GM12865 (cell line): ENCODE results near the gene FOXG1.

Experiments
- DNase-seq: peaks from one replicate; pipeline ENCODE4 v3.0.0; 2010; ENCODE audit warnings: low read depth
- H3K4me3 ChIP-seq: 2 replicates; pipeline ENCODE4 v1.5.1; 2011; ENCODE audit warnings: mild to moderate bottlenecking, low read depth, low read length, control low read depth
- TF ChIP-seq, protein P1 (sequence below): IDR thresholded peaks from 2 replicates; pipeline ENCODE4 v1.5.1; 2011; ENCODE audit warnings: low read length, control low read depth, low read depth, inconsistent platforms; ENCODE audit not compliant: insufficient read depth; ENCODE audit errors: missing control alignments

The FOXG1 gene

DNA sequence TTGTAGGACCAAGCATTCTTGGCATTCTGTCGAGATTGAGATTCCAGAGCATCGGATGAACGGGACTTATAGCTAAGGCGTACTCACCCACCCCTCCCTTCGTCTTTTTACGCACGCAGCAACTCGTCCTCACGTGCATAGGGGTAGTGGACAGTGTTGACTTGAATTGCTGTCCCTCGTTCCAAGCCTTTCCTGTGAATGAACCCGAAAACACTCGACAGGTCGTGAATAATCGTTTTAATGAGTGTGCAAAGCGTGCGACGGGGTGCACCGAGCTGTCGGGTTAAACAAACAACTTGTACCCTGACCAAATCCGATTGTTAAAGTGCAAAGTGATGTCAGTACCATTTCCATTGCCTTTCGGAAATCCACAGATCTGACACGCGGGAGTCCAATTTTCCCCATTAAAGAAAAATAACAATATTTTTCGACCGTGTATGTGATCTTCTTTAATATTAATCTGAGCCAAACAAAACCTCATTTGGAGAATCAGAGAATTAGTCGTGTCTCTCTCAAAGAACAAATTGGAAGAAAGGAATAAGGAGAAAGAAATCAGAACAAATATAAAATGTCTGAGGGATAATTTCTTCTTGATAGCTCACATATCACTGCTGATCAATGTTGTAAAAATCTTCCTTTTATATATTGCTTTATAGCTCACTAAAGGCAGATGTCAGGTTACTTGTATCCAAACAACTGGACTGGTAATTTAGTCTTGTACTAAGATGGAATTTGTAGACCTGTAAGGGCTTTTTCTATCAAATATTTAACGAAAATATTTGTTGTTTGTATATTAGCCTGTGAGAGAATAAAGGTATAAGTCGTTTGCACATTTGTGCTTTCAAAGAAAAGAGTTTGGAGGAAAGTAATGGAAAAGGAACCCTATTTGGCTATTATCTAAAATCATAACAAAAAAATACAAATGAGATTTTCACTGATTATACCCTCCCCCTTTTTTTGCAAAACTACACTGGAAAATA lies 11.8 kb downstream of the FOXG1 start:
- no peak overlapping the region; the same call in 1 of the 2 replicates for H3K4me3 ChIP-seq
- DNase-seq: no peak
- TF ChIP-seq, protein P1, sequence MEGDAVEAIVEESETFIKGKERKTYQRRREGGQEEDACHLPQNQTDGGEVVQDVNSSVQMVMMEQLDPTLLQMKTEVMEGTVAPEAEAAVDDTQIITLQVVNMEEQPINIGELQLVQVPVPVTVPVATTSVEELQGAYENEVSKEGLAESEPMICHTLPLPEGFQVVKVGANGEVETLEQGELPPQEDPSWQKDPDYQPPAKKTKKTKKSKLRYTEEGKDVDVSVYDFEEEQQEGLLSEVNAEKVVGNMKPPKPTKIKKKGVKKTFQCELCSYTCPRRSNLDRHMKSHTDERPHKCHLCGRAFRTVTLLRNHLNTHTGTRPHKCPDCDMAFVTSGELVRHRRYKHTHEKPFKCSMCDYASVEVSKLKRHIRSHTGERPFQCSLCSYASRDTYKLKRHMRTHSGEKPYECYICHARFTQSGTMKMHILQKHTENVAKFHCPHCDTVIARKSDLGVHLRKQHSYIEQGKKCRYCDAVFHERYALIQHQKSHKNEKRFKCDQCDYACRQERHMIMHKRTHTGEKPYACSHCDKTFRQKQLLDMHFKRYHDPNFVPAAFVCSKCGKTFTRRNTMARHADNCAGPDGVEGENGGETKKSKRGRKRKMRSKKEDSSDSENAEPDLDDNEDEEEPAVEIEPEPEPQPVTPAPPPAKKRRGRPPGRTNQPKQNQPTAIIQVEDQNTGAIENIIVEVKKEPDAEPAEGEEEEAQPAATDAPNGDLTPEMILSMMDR: no peak

DNA sequence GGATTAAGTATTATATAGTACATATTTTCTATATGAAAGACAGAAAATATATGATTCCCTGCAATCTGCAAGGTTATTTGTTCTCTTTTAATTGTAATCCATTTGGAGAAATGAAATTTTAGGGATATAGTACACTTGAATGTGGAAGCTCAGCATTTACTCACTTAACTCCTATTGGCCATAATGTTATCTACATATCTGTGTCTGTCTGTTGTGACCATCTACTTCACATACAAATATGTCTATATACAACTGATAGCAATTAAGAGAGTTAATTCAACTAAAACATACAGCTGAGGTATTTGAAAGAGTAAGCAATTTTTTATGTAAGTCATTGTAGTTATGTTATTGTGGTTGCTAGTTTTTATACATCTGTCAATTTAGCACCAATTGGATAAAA lies 12.9 kb downstream of the FOXG1 start:
- TF ChIP-seq, protein P1: no peak
- no peak for DNase-seq
- no peak overlapping the region for H3K4me3 ChIP-seq

DNA sequence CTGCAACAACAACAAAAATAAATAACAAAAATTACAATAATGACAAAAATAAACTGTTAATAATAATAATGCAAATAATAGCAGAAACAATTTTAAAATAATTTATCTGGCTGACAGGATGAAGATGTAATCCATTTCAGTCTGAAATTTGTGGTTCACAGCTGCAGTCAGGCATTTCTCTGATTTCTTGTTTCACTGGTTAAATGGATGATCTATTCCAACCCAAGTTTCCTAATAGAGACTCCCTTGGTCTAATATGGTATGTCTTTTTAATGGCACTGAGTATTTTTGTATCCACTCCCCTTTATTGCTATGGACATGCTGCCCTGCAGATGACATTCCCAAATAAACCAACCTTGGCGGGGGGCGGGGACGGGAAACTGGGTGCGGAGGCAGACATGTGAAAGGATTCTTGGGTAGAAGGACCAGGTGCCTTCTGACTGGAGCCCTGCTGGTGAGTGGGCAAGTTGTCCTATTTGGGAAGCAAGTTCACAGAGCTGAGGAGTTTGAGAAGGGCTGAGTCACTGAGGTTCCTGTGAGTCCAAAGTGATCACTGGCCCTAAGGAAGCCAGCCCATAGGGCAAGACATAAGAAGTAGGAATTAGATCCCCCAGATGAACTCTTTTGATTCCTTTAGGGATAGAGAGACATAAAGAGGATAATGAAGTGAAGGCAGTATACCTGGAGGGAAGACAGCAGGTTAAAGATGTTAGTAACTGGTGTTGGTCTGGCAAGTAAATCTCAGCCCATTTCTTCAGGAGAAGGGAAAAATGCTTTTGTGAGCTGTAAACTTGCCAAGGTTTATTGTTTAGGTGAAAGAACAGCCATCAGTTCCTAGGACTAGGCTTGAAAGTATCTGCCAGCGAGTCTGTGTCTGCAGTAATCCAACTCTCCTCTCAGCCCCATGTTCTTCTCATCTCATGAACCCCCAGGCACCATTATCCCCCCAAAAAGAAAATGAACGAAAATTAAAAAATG lies 14.5 kb downstream of the FOXG1 start:
- no peak overlapping the region for H3K4me3 ChIP-seq
- no peak for DNase-seq
- TF ChIP-seq, protein P1: no peak

GRCh38 chr14:28782301-28782700 lies 15.7 kb downstream of the FOXG1 start:
- DNase-seq: no peak
- TF ChIP-seq, protein P1: no peak

GRCh38 chr14:28783664-28784063 lies 17.1 kb downstream of the FOXG1 start:
- H3K4me3 ChIP-seq: no peak overlapping the region
- DNase-seq: no peak
- TF ChIP-seq, protein P1: no peak

More at GRCh38 chr14:28782301-28782700, 15.7 kb downstream of the FOXG1 start:
- H3K4me3 ChIP-seq: no peak overlapping the region; the same call in 1 of the 2 replicates
